Measurements from ENCODE around the gene PRDM5.

PRDM5 gene

GRCh38 chr4:120777459-120777858, 145.1 kb downstream of the PRDM5 start:
- TF ChIP-seq, protein P1, sequence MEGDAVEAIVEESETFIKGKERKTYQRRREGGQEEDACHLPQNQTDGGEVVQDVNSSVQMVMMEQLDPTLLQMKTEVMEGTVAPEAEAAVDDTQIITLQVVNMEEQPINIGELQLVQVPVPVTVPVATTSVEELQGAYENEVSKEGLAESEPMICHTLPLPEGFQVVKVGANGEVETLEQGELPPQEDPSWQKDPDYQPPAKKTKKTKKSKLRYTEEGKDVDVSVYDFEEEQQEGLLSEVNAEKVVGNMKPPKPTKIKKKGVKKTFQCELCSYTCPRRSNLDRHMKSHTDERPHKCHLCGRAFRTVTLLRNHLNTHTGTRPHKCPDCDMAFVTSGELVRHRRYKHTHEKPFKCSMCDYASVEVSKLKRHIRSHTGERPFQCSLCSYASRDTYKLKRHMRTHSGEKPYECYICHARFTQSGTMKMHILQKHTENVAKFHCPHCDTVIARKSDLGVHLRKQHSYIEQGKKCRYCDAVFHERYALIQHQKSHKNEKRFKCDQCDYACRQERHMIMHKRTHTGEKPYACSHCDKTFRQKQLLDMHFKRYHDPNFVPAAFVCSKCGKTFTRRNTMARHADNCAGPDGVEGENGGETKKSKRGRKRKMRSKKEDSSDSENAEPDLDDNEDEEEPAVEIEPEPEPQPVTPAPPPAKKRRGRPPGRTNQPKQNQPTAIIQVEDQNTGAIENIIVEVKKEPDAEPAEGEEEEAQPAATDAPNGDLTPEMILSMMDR (conservative IDR thresholded peaks at IDR 0.05), result no peak
- H3K27ac ChIP-seq, result no peak overlapping the region

DNA sequence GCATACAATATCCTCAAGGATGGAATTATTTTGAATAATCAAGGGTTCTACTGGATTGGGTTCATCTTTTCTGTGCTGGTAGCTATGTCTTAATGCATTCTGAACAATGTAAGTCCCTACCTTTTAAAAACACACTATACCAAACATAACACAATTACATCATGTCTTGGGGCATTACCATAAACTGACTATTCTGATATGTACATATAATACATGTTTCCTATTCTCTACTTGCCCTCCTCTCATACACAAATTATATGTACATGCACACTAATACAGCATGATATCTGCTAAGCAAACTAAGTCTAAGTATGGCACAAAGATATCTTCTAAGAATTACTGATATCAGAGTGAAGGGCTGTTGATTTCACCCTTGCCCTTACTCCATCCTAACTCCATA, 147.1 kb downstream of the PRDM5 start:
- TF ChIP-seq, protein P1 (conservative IDR thresholded peaks at IDR 0.05), result no peak
- H3K27ac ChIP-seq, result no peak overlapping the region

GRCh38 chr4:120773641-120774040, 148.9 kb downstream of the PRDM5 start:
- H3K27ac ChIP-seq, result no peak overlapping the region
- TF ChIP-seq, protein P1 (conservative IDR thresholded peaks at IDR 0.05), result no peak

- TF ChIP-seq, protein P1 (conservative IDR thresholded peaks at IDR 0.05), result no peak
- H3K27ac ChIP-seq, result no peak overlapping the region
Measured at GRCh38 chr4:120771907-120772306, 150.6 kb downstream of the PRDM5 start.

- TF ChIP-seq, protein P1 (conservative IDR thresholded peaks at IDR 0.05), result no peak
- no peak overlapping the region for H3K27ac ChIP-seq
Measured at GRCh38 chr4:120770897-120771296, 151.6 kb downstream of the PRDM5 start.

GRCh38 chr4:120769227-120769626, 153.3 kb downstream of the PRDM5 start:
- TF ChIP-seq, protein P1 (conservative IDR thresholded peaks at IDR 0.05), result no peak
- no peak overlapping the region for H3K27ac ChIP-seq

- TF ChIP-seq, protein P1 (conservative IDR thresholded peaks at IDR 0.05), result no peak
- no peak overlapping the region for H3K27ac ChIP-seq
Measured at GRCh38 chr4:120765260-120765680, 157.3 kb downstream of the PRDM5 start.

- TF ChIP-seq, protein P1 (conservative IDR thresholded peaks at IDR 0.05), result no peak
- H3K27ac ChIP-seq, result no peak overlapping the region
Measured at GRCh38 chr4:120763650-120764049, 158.9 kb downstream of the PRDM5 start.

Data from VCaP (cell line).